HG03439 (cell line): ENCODE measurements around the gene CORO7.
"Not testable (repeated sequence)": the region's sequence is repeated elsewhere in the genome, so short reads cannot be mapped to it uniquely, and the experiment has no call there.

ENCODE experiments used
- ATAC-seq: cut with Tn5 transposase; IDR thresholded peaks from one replicate; pipeline ENCODE4 v1.9.1; 2021; ENCODE audit warnings: mild to moderate bottlenecking, moderate library complexity; ENCODE audit not compliant: unreplicated experiment

Gene CORO7

GRCh38 chr16:4340443-4340842, 76.0 kb downstream of the CORO7 start:
- ATAC-seq: no peak

- ATAC-seq: no peak
Observed at GRCh38 chr16:4339909-4340308, 76.5 kb downstream of the CORO7 start.

DNA sequence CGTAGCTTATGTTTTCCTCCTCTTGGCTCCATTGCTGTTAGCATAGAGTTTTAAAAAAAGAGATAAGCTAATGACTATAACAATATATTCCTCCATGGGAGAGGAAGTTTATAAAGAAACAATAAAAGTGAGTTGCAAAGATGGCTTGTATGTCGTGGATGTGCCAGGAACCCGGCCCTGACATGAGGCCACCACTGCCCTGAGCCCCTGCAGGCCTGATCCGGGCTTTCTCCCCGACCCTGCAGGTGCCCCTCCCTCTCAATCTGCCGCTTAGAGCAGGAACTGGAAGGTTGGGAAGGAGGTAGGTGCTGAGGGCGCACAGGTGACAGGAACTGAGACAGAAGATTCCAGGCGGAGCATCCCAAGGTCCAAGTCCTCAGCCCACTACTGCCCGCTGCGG, 76.9 kb downstream of the CORO7 start:
- ATAC-seq: no peak

DNA sequence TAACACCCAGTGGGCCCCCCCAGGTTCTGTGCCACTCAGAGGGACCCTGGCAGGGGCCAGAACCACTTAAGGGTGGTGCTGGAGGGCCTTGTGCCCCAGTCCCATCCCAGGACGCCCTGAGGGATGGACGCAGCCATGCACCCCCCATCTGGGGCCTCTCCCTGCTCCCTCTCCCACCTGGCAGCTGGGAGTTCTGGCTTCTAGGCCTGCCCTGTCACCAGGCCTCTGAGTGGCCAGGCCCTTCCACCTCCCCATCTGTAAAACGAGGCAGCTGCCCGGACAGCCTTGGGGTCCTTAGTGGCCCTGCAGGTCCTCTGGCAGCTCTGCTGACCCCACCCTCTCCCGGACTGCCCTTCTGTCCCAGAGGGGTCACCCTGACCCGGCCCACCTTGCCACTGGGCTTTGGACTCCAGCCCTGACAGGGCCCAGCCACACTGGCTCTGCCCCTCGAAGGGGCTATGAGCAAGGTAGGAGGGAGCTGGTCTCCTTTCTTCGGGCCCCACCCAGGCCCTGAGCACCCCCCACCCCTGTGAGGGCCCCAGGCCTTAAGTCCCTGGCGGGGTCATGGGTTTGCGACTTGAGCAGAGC, 77.6 kb downstream of the CORO7 start:
- no peak for ATAC-seq

GRCh38 chr16:4338125-4338582, 78.2 kb downstream of the CORO7 start:
- no peak for ATAC-seq

DNA sequence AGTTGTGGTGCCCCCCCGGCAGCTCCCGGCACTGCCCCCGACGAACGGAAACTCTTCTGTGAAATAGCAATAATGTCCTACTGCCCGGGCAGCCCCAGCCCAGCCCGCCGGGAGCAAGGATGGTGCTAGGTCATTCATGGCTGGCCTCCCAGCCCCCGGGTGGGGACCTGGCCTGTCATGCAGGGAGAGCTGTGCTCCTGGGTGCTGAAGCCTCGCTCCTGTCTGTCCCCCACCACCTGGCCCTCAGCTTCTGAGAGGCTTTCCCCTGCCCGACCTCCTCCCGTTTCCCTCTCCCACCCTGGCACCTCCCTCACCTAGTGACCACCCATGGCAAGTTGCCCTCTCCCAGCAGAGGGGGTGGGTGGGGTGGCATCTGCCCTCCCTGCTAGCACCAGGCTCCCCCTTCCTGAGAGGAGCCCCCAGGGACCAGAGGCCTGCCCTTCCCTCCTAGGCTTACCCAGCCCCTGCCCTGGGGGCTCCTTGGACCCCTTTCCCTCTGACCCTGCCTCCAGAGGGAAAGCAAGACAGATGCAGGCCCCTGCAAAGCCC, 78.8 kb downstream of the CORO7 start:
- no peak for ATAC-seq

DNA sequence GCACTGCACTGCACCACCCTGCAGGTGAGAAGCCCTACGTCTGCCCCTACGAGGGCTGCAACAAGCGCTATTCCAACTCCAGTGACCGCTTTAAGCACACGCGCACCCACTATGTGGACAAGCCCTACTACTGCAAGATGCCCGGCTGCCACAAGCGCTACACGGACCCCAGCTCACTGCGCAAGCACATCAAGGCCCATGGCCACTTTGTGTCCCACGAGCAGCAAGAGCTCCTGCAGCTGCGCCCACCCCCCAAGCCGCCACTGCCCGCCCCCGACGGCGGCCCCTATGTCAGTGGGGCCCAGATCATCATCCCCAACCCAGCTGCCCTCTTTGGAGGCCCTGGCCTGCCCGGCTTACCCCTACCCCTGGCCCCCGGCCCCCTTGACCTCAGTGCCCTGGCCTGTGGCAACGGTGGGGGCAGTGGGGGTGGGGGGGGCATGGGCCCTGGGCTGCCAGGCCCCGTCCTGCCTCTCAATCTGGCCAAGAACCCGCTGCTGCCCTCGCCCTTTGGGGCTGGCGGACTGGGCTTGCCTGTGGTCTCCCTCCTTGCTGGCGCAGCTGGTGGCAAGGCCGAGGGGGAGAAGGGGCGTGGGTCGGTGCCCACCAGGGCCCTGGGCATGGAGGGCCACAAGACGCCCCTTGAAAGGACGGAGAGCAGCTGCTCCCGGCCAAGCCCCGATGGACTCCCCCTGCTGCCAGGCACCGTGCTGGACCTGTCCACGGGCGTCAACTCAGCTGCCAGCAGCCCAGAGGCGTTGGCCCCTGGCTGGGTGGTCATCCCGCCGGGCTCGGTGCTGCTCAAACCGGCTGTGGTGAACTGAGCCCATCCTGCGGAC, 79.5 kb downstream of the CORO7 start:
- ATAC-seq: no peak

- no peak for ATAC-seq
Observed at GRCh38 chr16:4334724-4335495, 81.5 kb downstream of the CORO7 start.

GRCh38 chr16:4333714-4334113, 82.7 kb downstream of the CORO7 start:
- not testable (repeated sequence) for ATAC-seq

DNA sequence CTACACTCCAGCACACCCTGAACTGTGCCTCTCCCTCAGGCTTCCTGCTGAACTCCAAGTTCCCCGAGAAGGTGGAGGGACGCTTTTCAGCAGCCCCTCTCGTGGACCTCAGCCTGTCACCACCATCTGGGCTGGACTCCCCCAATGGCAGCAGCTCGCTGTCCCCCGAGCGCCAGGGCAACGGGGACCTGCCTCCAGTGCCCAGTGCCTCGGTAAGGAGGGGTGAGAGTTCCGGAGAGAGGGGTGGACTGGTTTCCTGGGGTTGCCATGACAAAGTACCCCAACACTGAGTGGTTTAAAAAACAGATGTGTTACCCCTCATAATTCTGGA, 83.1 kb downstream of the CORO7 start:
- no peak for ATAC-seq

GRCh38 chr16:4332623-4333307, 83.6 kb downstream of the CORO7 start:
- no peak for ATAC-seq

DNA sequence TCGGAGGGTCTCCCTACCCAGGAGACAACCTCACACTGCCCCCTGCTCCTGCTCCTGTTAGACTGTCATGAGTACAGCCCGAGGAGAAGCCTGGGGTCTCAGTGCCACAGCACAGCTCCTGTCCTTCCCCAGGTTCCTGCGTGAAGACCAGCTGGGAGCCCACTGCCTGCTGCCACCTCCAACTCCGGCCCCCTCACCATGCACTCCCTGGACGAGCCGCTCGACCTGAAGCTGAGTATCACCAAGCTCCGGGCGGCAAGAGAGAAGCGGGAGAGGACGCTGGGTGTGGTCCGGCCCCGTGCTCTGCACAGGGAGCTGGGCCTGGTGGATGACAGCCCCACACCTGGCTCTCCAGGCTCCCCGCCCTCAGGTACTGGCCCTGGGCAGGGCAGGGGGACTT, 84.3 kb downstream of the CORO7 start:
- no peak for ATAC-seq

- no peak for ATAC-seq
Observed at GRCh38 chr16:4330277-4330874, 86.0 kb downstream of the CORO7 start.

DNA sequence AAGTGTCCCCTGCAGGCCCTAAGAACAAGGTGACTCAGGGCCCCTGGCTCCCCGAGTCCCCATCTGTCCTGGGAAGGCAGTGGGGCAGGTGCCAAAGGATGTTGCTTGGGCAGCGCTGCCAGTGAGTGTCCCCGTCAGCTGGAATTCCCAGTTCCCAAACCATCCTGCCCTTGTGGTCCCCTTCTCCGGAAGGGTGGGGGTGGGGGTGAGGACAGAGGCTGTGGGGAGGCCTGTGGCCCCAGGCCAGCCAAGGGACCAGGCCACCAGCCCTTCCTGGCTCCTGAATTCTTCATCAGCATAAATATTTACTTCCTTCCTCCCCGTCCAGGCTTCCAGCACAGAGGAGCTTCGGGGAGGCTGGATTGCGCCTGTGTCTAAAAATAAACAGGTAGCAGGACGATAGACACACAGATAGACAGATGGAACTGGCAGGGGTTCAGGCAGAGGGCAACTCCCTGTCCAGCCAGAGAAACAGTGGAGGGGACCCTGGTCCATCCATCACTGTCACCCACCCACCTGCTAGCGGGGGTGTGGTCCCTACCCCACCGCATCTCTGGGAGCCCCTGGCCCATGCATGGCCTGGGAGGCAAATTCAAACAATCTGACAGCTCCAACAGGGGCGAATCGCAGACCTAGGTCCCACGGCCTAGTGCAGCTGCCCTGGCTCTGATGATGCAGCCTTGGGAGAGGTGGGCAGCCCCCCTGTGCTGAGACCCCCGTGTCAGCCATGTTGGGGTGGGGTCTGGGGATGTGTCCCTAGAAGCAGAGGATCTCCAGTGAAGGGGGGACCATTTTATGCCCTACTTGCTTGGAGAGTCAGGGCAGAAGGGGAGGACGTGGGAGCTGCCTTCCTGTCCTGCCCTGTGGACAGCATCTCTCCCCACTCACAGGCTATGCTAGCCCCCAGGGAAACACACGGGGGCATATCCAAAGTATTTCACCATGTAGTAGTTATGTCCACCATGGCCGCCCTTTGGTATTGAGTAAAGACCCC, 87.3 kb downstream of the CORO7 start:
- ATAC-seq: no peak

DNA sequence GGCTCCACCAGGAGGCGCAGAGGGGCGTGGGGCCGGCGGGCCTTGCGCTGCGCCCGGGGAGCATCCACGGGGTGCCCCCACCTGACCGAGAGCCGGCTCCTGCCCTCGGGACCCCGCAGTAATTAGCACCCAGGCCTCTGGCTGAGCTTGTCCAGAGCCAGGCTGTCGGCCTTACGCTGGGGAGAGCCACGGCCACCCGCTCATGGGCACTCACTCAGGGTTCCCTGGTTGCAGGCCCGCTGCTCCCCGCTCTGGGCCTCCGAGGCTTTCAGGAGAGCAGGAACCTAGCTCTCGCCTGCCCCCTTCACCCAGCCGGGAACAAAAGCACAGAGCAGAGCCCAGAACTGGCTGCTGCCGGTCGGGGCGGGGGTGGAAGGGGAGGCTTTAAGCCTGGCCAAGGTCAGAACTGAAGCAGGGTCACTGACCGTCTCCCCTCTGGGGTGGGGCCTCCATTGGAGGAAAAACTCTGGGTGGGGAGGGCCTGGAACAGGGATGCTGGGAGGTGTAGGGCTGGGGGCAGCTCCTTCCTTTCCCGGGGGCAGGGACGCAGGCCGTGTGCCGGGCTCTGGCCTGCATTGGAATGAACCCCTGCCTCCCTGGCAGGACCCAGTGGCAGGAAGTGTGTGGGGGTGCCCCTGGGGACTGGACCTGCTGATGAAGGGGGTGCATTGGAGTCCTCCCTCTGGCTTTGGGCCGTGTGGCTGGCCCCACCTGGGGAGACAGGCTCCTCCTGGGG, 88.2 kb downstream of the CORO7 start:
- ATAC-seq: no peak

DNA sequence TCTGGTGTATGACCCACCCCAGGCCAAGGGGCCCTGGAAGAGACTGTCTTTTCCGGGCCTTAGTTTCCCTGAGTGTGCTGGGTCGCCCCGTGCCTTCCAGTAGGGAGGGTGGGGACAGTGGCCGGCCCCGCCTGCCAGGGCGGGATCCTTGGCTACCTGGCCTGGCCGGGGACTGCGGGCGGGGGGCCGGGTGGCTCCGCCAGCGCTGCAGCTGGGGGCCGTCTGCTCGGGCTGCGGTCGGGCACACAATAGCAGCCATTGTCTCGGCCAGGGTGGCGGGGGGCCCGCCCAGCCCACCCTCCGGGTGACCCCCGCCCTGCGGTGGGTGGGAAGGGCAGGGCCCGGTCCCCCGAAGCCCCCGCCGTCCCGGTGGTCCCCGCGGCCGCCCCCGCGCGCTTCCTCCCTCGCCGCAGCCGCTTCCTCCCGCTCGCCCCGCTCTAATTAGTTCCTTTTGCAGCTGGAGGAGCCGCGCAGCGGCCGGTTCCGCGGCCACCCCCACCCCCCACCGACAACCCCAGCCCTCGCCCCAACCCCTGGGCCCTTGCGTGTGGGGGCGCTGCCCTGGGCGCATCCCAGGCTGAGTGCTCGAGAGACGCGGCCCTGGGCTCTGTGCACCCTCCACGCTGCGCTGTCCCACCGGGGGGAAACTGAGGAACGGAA, 88.9 kb downstream of the CORO7 start:
- ATAC-seq: no peak

DNA sequence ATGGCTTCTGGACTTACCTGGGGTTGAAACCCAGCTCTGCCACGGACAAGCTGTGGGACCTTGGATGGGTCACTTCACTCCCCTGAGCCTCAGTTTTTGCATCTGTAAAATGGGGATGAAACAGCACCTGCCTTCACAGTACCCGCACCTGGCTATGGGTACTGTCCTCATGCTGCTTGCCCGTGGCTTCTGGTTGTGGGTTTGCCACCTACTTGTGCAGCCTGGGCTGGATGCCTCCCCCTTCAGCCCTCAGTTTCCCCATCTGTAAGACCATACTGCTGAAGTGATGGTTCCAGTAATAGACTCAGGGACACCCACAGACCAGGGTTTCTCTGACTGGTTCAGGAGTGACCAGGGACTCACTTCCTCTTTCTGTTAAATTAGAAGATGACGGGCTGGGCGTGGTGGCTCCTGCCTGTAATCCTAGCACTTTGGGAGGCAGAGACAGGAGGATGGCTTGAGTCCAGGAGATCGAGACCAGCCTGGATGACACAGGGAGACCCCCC, 91.1 kb downstream of the CORO7 start:
- no peak for ATAC-seq
